Measurements from ENCODE around the gene ARL6IP1. TPM values are rescaled to one million over a fixed set of nuclear protein-coding genes. Genes with fewer than 3 reads are reported as not detected.

The ARL6IP1 gene
- total and polyA plus RNA-seq, 2 of the 13 experiments (the other 11 are each of a cell fraction or from before 2014, with no cell fraction given) = 263 to 373 TPM

DNA sequence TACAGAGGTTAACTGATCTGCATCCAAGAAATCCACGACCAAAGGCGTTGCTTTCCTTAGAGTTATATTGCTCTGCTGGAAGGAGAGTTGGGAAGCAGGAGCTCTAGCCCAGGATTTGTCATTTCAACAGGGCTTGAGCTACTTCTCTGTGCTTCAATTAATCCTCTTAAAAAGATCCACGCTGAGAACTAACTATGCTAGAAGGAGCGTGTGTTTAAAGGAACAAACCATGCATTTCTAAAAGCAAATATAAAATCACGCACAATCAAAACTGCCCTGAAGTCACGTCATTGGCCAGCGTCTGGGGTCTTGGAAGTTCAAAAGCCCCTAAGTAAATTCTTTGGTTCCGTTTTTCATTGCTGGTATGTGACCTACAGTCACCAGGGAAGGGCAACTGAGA, 1.1 kb downstream of the ARL6IP1 start:
- peak overlapping the region; percentile 97 for H3K9ac ChIP-seq (ENCODE audit: insufficient read depth, low read depth, low read length)
- peak overlapping the region; percentile 82 for H3K27ac ChIP-seq (ENCODE audit: extremely low read length, insufficient read depth, low read length)
- ChIA-PET POLR2A (interaction anchor here (1.1 to 8.9 kb wide), 9 partner anchors 11 to 267 kb away, joined by 3 to 545 read pairs (median 7); partner anchors contain the start of genes COQ7 and RPS15A), CTCF (ENCODE audit: low intra/inter-chr PET ratio, low total read pairs) (no interaction called here)
- DNase-seq (ENCODE audit: low spot score) (no peak), FAIRE-seq (no peak), ATAC-seq (no peak)
- no peak overlapping the region for H2AFZ ChIP-seq (ENCODE audit: low read length)
- H3K36me3 ChIP-seq (replicated peaks in 1 of 2; ENCODE audit: control insufficient read depth in 1 of 2, insufficient read depth in 2 of 2, low read length in 2 of 2) = peaks cover 1 to 24% of the 10 kb centered on the region in 2 experiments; a peak in 3 of 5 replicates
- BruUV-seq (replicated peaks) = no TSS peak
- peak overlapping the region; percentile 88 to 100 (median 95) for H3K4me3 ChIP-seq (replicated peaks in 1 of 3; ENCODE audit: insufficient read depth in 1 of 3, low read depth in 2 of 3, low read length in 3 of 3)
- peak overlapping the region; percentile 92 for H3K4me2 ChIP-seq (ENCODE audit: low read depth, low read length)
- peaks cover 24% of the 10 kb centered on the region for H4K20me1 ChIP-seq (ENCODE audit: insufficient read depth, low read length)
- WGBS (ENCODE audit: low lambda C conversion rate) = 1% methylated on average over 8 of the region's 8 CpGs
- in situ Hi-C loops (cut with HindIII; ENCODE audit: extremely low pct_ligation_motif_present, low pct_unique_long_range_greater_than_20kb) (no loop called here), intact Hi-C loops (cut with micrococcal nuclease; ENCODE audit: unreplicated experiment) (loop anchor here (2.0 to 5.0 kb wide), 2 partner anchors 37 to 267 kb away; partner anchors contain the start of gene COQ7)
- no peaks in the 10 kb centered on the region; a peak in 1 of 5 replicates for H3K27me3 ChIP-seq (ENCODE audit: control insufficient read depth in 1 of 2, insufficient read depth in 2 of 2, low read length in 2 of 2)
- no peaks in the 10 kb centered on the region for H3K9me3 ChIP-seq (ENCODE audit: low read length)
- peaks cover 73% of the 10 kb centered on the region for H3K4me1 ChIP-seq (ENCODE audit: insufficient read depth, low read length)
- H3K79me2 ChIP-seq (ENCODE audit: insufficient read depth, low read length) = peaks cover 55% of the 10 kb centered on the region
- TF ChIP-seq HDAC6 (IDR thresholded peaks at IDR 0.05; ENCODE audit: low read depth, low read length) = no peak
- peak; percentile 13; the same call in 1 of the 2 replicates for TF ChIP-seq NCOA2 (CRISPR knock-in tag; IDR thresholded peaks at IDR 0.05)
- 0 out of 2 replicates have a peak, but pooled peaks have one; percentile 4 for TF ChIP-seq ZNF703 (CRISPR knock-in tag; IDR thresholded peaks at IDR 0.05; ENCODE audit: borderline replicate concordance)
- no peak; the same call in 2 of the 3 replicates for TF ChIP-seq MXI1 (IDR thresholded peaks at IDR 0.05; ENCODE audit: borderline replicate concordance, low read depth, low read length)
- TF ChIP-seq, protein P1, sequence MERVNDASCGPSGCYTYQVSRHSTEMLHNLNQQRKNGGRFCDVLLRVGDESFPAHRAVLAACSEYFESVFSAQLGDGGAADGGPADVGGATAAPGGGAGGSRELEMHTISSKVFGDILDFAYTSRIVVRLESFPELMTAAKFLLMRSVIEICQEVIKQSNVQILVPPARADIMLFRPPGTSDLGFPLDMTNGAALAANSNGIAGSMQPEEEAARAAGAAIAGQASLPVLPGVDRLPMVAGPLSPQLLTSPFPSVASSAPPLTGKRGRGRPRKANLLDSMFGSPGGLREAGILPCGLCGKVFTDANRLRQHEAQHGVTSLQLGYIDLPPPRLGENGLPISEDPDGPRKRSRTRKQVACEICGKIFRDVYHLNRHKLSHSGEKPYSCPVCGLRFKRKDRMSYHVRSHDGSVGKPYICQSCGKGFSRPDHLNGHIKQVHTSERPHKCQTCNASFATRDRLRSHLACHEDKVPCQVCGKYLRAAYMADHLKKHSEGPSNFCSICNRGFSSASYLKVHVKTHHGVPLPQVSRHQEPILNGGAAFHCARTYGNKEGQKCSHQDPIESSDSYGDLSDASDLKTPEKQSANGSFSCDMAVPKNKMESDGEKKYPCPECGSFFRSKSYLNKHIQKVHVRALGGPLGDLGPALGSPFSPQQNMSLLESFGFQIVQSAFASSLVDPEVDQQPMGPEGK (CRISPR knock-in tag; IDR thresholded peaks at IDR 0.05) = 0 out of 2 replicates have a peak, but pooled peaks have one; percentile 8
- TF ChIP-seq ZFP37 (CRISPR knock-in tag; IDR thresholded peaks at IDR 0.05; ENCODE audit: borderline replicate concordance) = no peak
- TF ChIP-seq ZSCAN9 (CRISPR knock-in tag; IDR thresholded peaks at IDR 0.05; ENCODE audit: borderline replicate concordance) = no peak
- TF ChIP-seq, protein P2, sequence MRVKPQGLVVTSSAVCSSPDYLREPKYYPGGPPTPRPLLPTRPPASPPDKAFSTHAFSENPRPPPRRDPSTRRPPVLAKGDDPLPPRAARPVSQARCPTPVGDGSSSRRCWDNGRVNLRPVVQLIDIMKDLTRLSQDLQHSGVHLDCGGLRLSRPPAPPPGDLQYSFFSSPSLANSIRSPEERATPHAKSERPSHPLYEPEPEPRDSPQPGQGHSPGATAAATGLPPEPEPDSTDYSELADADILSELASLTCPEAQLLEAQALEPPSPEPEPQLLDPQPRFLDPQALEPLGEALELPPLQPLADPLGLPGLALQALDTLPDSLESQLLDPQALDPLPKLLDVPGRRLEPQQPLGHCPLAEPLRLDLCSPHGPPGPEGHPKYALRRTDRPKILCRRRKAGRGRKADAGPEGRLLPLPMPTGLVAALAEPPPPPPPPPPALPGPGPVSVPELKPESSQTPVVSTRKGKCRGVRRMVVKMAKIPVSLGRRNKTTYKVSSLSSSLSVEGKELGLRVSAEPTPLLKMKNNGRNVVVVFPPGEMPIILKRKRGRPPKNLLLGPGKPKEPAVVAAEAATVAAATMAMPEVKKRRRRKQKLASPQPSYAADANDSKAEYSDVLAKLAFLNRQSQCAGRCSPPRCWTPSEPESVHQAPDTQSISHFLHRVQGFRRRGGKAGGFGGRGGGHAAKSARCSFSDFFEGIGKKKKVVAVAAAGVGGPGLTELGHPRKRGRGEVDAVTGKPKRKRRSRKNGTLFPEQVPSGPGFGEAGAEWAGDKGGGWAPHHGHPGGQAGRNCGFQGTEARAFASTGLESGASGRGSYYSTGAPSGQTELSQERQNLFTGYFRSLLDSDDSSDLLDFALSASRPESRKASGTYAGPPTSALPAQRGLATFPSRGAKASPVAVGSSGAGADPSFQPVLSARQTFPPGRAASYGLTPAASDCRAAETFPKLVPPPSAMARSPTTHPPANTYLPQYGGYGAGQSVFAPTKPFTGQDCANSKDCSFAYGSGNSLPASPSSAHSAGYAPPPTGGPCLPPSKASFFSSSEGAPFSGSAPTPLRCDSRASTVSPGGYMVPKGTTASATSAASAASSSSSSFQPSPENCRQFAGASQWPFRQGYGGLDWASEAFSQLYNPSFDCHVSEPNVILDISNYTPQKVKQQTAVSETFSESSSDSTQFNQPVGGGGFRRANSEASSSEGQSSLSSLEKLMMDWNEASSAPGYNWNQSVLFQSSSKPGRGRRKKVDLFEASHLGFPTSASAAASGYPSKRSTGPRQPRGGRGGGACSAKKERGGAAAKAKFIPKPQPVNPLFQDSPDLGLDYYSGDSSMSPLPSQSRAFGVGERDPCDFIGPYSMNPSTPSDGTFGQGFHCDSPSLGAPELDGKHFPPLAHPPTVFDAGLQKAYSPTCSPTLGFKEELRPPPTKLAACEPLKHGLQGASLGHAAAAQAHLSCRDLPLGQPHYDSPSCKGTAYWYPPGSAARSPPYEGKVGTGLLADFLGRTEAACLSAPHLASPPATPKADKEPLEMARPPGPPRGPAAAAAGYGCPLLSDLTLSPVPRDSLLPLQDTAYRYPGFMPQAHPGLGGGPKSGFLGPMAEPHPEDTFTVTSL (CRISPR knock-in tag; IDR thresholded peaks at IDR 0.05; ENCODE audit: borderline replicate concordance) = no peak
- TF ChIP-seq, protein P3, sequence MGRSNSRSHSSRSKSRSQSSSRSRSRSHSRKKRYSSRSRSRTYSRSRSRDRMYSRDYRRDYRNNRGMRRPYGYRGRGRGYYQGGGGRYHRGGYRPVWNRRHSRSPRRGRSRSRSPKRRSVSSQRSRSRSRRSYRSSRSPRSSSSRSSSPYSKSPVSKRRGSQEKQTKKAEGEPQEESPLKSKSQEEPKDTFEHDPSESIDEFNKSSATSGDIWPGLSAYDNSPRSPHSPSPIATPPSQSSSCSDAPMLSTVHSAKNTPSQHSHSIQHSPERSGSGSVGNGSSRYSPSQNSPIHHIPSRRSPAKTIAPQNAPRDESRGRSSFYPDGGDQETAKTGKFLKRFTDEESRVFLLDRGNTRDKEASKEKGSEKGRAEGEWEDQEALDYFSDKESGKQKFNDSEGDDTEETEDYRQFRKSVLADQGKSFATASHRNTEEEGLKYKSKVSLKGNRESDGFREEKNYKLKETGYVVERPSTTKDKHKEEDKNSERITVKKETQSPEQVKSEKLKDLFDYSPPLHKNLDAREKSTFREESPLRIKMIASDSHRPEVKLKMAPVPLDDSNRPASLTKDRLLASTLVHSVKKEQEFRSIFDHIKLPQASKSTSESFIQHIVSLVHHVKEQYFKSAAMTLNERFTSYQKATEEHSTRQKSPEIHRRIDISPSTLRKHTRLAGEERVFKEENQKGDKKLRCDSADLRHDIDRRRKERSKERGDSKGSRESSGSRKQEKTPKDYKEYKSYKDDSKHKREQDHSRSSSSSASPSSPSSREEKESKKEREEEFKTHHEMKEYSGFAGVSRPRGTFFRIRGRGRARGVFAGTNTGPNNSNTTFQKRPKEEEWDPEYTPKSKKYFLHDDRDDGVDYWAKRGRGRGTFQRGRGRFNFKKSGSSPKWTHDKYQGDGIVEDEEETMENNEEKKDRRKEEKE (IDR thresholded peaks at IDR 0.05) = no peak
- TF ChIP-seq ZMAT5 (CRISPR knock-in tag; IDR thresholded peaks at IDR 0.05; ENCODE audit: borderline replicate concordance, low read depth) = no peak
- no peak for TF ChIP-seq FOXA3 (CRISPR knock-in tag; IDR thresholded peaks at IDR 0.05)
